ENCODE measurements around the gene ITCH.

DNA sequence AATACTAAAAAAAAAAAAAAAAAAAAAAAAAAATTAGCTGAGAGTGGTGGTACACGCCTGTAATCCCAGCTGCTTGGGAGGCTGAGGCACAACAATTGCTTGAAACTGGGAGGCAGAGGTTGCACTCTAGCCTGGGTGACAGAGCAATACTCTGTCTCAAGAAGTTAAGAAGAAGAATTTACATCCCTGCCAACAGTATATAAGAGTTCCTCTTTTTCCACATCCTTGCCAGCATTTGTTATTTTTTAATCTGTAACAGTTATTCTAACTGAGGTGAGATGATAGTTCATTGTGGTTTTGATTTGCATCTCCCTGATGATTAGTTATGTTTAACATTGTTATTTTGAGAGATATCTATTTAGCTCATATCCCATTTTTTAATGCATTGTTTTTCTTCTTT lies 132.8 kb downstream of the ITCH start:
- TF ChIP-seq TAF1 (IDR thresholded peaks at IDR 0.05; ENCODE audit: low read depth, low read length) (no peak), POLR2A (IDR thresholded peaks at IDR 0.05; ENCODE audit: low read depth, low read length) (no peak), POLR2AphosphoS5 (IDR thresholded peaks at IDR 0.05; ENCODE audit: low read depth, low read length) (no peak), SPI1 (IDR thresholded peaks at IDR 0.05; ENCODE audit: low read depth, low read length) (peak; percentile 13; the same call in 1 of the 2 replicates), PAX5 (IDR thresholded peaks at IDR 0.05; ENCODE audit: insufficient read depth, low read length, severe bottlenecking) (no peak)

Measured in GM12891 (cell line).